Fibroblast of villous mesenchyme (primary cell): ENCODE data around the gene DIPK2A. TPM values are rescaled to one million over a fixed set of nuclear protein-coding genes. Genes with fewer than 3 reads are reported as not detected.

ENCODE experiments used
- DNase-seq: peaks from one replicate; pipeline ENCODE4 v3.0.0-alpha.2; 2010; ENCODE audit warnings: low read depth
- H3K4me3 ChIP-seq: 2 replicates; pipeline ENCODE4 v1.5.1; 2011; ENCODE audit warnings: low read depth, mild to moderate bottlenecking, low read length
- CTCF ChIP-seq: IDR thresholded peaks from 2 replicates; pipeline ENCODE4 v1.5.1; 2012; ENCODE audit warnings: low read depth, mild to moderate bottlenecking, low read length; ENCODE audit not compliant: insufficient read depth
- total RNA-seq: library from RNA; depleted of rRNA; stranded (reverse); fragments of >200 nt; gene quantifications from 2 replicates; pipeline ENCODE4 v1.2.3, GENCODE V29; 2012

DIPK2A gene
- total RNA-seq, 1 donor = 44.9 TPM

GRCh38 chr3:143950810-143951209 is 20.8 kb upstream of the DIPK2A start:
- no peak for TF ChIP-seq CTCF
- no peak for DNase-seq
- H3K4me3 ChIP-seq = no peak overlapping the region

GRCh38 chr3:143951351-143951971 is 20.2 kb upstream of the DIPK2A start:
- DNase-seq = peak; percentile 53
- no peak overlapping the region for H3K4me3 ChIP-seq
- peak; percentile 74 for TF ChIP-seq CTCF

DNA sequence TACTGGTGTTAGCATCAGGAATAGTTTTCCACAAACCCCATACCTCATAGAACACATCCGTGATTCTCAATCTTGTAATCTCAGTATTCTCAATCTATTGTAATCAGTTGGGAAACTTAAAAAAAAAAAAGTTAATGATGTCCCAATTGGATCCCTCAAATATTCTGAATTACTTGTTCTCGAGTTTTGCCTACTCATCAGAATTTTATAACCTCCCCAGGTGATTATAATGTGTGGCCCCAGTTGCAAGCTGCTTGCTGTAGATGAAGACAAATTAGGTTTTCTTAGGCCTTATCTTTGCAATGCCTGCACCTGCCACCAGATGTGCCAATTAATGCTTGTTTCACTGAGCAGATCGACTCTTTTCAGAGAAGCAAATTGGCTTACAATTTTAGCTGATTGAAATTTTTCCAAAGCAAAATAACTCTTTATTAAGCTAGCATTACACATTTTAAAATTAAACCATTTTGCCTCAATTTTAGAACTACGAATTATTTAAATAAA is 19.0 kb upstream of the DIPK2A start:
- TF ChIP-seq CTCF = peak; percentile 3
- H3K4me3 ChIP-seq = no peak overlapping the region
- DNase-seq = no peak

DNA sequence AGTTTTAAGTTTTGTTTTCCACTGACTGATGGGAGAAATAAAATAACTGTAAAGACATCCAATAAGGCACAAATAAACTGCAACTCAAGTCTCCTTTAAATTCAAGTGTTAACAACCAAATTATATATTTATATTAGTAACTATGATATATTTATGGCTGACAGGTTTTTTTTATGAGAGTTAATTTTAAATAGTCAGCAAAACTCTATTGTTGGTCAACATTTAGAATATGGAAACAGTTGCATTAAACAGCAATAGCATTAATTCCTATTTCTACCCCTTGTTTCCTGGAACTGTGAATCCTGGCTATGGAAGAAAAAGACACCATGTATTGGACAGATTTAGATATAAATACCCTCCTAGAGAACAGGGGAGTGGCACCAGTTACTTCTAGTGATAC is 16.5 kb upstream of the DIPK2A start:
- no peak for TF ChIP-seq CTCF
- no peak overlapping the region for H3K4me3 ChIP-seq
- DNase-seq = no peak

DNA sequence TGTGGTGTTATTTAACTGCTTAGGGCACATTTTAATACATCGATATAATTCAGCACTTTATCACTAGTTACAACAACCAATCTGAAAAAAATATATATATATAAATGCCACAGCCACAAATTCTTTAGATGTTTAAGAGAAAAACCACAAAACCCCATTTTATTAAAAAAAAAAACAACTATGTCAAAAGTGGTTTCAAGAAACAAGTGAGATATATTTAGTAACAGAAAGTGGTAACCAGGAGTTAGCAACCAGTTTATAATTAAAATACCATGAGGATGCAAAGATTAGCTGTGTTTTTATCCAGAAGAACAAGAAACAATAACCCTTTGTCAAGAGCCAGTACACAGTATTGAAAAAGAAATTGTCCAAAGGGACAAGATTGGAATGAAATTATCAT is 14.8 kb upstream of the DIPK2A start:
- DNase-seq = no peak
- no peak for TF ChIP-seq CTCF
- H3K4me3 ChIP-seq = no peak overlapping the region

DNA sequence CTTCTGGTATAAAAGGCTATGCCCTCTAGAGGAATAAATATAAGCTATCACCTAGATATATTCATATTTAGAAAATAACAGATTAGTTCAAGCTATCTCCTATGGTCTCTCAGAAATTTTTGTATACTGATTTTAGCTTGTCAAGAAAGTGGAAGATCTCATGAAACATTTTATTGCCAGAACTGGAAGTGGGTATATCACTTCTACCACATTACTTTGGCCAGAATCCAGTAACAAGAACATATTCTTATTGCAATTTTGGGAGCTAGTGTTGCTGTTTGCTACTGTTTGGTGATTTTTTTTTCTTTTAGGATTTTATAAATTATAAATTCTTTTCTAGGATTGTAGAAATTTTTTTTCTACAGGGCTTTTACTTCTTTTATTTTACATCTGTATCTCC is 14.2 kb upstream of the DIPK2A start:
- DNase-seq = no peak
- no peak overlapping the region for H3K4me3 ChIP-seq
- TF ChIP-seq CTCF = no peak

GRCh38 chr3:143958966-143959365 is 12.7 kb upstream of the DIPK2A start:
- no peak overlapping the region for H3K4me3 ChIP-seq
- TF ChIP-seq CTCF = no peak
- no peak for DNase-seq
